HG03521 (cell line): ENCODE results near the gene RFXAP.

Experiments used
- ATAC-seq: cut with Tn5 transposase; IDR thresholded peaks from one replicate; pipeline ENCODE4 v1.9.1; 2021; ENCODE audit warnings: mild to moderate bottlenecking, moderate library complexity; ENCODE audit not compliant: unreplicated experiment

Gene RFXAP

GRCh38 chr13:36815062-36815461 lies 4.0 kb upstream of the RFXAP start:
- ATAC-seq, result no peak

GRCh38 chr13:36817996-36818803 lies 822 bp upstream of the RFXAP start:
- ATAC-seq, result no peak

GRCh38 chr13:36819739-36820090 lies 693 bp downstream of the RFXAP start:
- peak; percentile 17 for ATAC-seq

GRCh38 chr13:36820222-36820621 lies 1.2 kb downstream of the RFXAP start:
- ATAC-seq, result peak; percentile 34

- no peak for ATAC-seq
These were observed 3.8 kb downstream of the RFXAP start for GRCh38 chr13:36822785-36823184.

GRCh38 chr13:36829753-36830152 lies 10.7 kb downstream of the RFXAP start:
- ATAC-seq, result no peak

- ATAC-seq, result no peak
These were observed 12.3 kb downstream of the RFXAP start for GRCh38 chr13:36831291-36831690.

- ATAC-seq, result no peak
These were observed 15.3 kb downstream of the RFXAP start for GRCh38 chr13:36834299-36834698.

- no peak for ATAC-seq
These were observed 18.5 kb downstream of the RFXAP start for GRCh38 chr13:36837354-36838092.

GRCh38 chr13:36839281-36839680 lies 20.3 kb downstream of the RFXAP start:
- ATAC-seq, result no peak

GRCh38 chr13:36839981-36840380 lies 21.0 kb downstream of the RFXAP start:
- no peak for ATAC-seq

GRCh38 chr13:36840718-36841250 lies 21.8 kb downstream of the RFXAP start:
- no peak for ATAC-seq

GRCh38 chr13:36841391-36841790 lies 22.4 kb downstream of the RFXAP start:
- no peak for ATAC-seq

- ATAC-seq, result no peak
These were observed 28.6 kb downstream of the RFXAP start for GRCh38 chr13:36847606-36848005.

- ATAC-seq, result no peak
These were observed 29.4 kb downstream of the RFXAP start for GRCh38 chr13:36848199-36848982.

- ATAC-seq, result no peak
These were observed 31.9 kb downstream of the RFXAP start for GRCh38 chr13:36850790-36851438.

GRCh38 chr13:36857253-36857652 lies 38.2 kb downstream of the RFXAP start:
- no peak for ATAC-seq

- peak; percentile 60 for ATAC-seq
These were observed 39.3 kb downstream of the RFXAP start for GRCh38 chr13:36858290-36858689.

- ATAC-seq, result no peak
These were observed 40.2 kb downstream of the RFXAP start for GRCh38 chr13:36859259-36859658.

- no peak for ATAC-seq
These were observed 43.1 kb downstream of the RFXAP start for GRCh38 chr13:36862002-36862685.
